MG63 (cell line): ENCODE results near the gene KRTAP4-3. TPM values are rescaled to one million over a fixed set of nuclear protein-coding genes. Genes with fewer than 3 reads are reported as not detected.
"Not testable (repeated sequence)": the region's sequence is repeated elsewhere in the genome, so short reads cannot be mapped to it uniquely, and the experiment has no call there.

Source experiments
- DNase-seq: peaks from one replicate; pipeline ENCODE4 v3.0.0-alpha.2; 2020
- H3K27me3 ChIP-seq: fragments of 250-450 bp; sonication (Bioruptor Pico); 2 replicates; pipeline ENCODE4 v1.5.1; 2020; ENCODE audit warnings: mild to moderate bottlenecking, moderate library complexity
- H3K36me3 ChIP-seq: fragments of 250-450 bp; sonication (Bioruptor Pico); 2 replicates; pipeline ENCODE4 v1.5.1; 2020; ENCODE audit warnings: mild to moderate bottlenecking, moderate library complexity
- H3K4me3 ChIP-seq: fragments of 250-450 bp; sonication (Bioruptor Pico); 2 replicates; pipeline ENCODE4 v1.5.1; 2020; ENCODE audit warnings: mild to moderate bottlenecking, moderate library complexity
- H3K9me3 ChIP-seq: fragments of 250-450 bp; sonication (Bioruptor Pico); 2 replicates; pipeline ENCODE4 v1.5.1; 2020; ENCODE audit warnings: mild to moderate bottlenecking, moderate library complexity
- total RNA-seq: library from RNA; depleted of rRNA; stranded (reverse); fragments of >200 nt; shearing (Covaris generic); gene quantifications from 2 replicates; pipeline ENCODE4 v1.2.3, GENCODE V29; 2014; ENCODE audit warnings: low replicate concordance; rRNA removed

Gene KRTAP4-3
- total RNA-seq, 1 experiment from 2014 or later = not detected

DNA sequence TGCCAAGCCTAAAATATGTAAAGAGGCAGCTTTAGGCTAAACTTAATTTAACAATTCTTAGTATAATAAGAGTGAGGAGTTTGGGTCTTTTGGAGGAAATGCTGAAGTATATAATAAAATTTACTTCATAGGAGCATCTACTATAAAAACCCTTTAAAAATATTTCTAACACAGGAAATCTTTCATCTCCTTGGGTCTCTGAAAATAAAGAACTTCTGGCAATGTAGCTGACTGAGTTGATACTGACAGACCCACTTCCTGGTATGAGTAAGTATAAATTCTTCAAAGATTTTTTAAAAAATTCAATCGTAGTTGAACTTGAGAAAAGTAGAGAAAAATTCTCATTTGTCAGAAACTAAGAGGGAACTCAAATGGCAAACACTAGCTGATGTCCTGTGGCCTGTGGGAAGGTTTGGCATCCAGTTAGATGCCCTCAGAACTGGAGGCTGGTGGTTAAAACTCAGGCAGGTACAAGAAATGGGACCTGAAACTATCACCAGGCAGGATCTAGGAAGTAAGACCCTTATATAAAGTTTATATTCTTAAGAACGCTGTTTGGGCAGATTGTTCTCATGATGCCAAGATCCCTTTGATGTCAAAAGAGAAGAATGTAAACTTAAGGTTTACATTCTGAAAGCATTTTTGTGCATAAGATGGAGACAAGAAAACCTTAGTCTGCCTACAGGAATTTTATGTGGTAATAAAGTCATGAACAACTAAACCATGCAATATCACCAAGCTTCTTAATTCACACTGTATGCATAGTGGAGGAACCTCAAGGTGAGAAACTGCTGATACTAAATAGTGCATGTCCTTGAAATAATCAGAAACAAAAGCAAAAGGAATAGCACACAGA, 33.9 kb downstream of the KRTAP4-3 start:
- Histone ChIP-seq H3K4me3 (no peak overlapping the region), H3K36me3 (no peaks in the 10 kb centered on the region), H3K9me3 (peaks cover 23% of the 10 kb centered on the region), H3K27me3 (no peaks in the 10 kb centered on the region)
- no peak for DNase-seq

DNA sequence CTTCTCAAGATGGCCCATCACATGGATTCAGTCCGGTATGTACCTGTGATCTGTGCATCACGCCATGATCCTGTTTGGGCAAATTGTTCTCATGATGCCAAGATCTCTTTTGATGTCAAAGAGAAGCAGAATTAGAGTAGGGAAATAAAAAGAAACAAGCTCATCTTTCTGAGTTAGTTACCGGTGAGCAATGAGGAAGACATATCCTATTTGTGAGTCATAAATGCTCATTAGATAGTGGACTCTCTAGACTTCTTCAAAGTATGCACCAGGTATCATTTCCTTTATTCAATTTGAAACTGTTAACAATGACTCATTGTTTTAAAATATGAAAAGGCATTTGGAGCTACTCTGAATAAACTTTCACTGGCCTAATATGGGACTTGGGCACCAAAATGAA, 36.0 kb downstream of the KRTAP4-3 start:
- H3K36me3 ChIP-seq = no peaks in the 10 kb centered on the region
- no peak overlapping the region for H3K4me3 ChIP-seq
- peaks cover 12% of the 10 kb centered on the region for H3K9me3 ChIP-seq
- no peak for DNase-seq
- H3K27me3 ChIP-seq = no peaks in the 10 kb centered on the region

DNA sequence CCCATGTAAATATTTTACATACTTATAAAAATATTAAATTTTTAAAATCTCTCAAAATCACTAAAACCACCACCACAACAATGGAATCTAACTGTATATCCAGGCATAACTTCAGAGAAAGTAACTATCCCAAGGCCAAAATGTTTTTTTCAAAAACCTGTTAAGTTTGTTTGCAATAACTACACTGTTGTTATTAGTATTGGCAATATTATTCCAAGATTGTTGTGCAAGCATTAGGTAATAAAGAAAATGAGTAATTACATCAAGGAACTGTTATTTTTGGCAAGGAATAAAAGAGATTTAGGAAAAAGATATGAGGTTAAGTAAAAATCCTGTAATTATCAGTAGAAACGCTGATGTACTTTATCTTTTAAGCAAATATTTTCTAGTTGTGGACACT, 40.6 kb downstream of the KRTAP4-3 start:
- no peaks in the 10 kb centered on the region for H3K36me3 ChIP-seq
- peaks cover 15% of the 10 kb centered on the region for H3K9me3 ChIP-seq

DNA sequence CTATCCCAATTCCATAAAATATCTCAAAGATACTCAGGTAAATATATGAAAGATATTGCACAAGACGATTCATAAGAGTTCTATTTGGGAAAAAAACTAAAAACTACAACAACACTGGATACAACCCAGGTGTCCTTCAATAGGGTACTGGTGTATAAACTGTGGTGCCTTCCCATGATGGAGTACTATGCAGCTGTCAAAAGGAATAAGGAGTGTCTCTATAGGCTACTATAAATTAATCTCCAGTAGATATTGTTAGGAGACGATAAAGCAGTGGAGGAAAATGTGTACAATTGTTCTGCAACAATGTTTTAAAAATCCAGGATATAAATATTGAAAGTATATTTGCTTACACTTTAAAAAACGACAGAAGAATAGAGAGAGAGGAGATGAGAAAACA, 41.6 kb downstream of the KRTAP4-3 start:
- DNase-seq = no peak
- Histone ChIP-seq H3K9me3 (peaks cover 15% of the 10 kb centered on the region), H3K27me3 (no peaks in the 10 kb centered on the region), H3K4me3 (no peak overlapping the region), H3K36me3 (no peaks in the 10 kb centered on the region)

More for the DNA sequence above, 40.6 kb downstream of the KRTAP4-3 start:
- DNase-seq = no peak
- no peak overlapping the region for H3K4me3 ChIP-seq
- no peaks in the 10 kb centered on the region for H3K27me3 ChIP-seq

DNA sequence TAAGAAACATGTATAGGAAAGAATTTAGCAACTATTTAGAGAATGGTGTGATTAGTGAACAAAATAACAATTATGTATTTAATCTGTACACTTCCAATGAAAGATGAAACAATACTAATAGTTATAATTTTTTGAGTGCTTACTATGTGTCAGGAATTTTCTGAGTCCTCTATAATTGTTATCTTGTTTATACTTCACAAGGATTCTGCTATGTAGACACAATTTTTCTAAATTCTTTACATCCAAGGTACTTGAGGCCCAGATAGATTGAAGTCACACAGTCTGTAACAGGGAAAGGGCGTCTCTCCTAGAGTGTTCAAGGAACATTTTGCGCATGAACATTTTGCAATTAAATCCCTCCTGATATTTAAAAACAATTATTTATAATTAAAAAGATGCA, 43.0 kb downstream of the KRTAP4-3 start:
- H3K9me3 ChIP-seq = peaks cover 12% of the 10 kb centered on the region
- no peak for DNase-seq
- no peak overlapping the region for H3K4me3 ChIP-seq
- no peaks in the 10 kb centered on the region for H3K27me3 ChIP-seq
- H3K36me3 ChIP-seq = no peaks in the 10 kb centered on the region

DNA sequence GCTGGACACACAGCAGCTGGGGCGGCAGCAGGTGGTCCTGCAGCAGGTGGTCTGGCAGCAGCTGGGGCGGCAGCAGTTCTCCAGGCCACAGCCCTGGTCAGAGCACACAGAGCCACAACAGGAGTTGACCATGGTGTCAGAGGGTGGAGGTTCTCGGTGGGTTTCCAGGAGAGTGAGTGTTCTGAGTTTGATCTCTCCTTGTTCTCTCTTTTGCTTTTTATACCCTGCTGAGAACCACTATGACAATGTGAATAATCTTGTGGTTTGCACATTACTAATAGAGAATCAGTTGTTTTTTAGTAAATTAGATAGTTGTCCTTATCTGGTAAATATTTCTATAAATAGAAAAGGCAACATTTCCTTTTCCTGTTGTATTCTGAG, 44.0 kb downstream of the KRTAP4-3 start, which contains the start of gene KRTAP4-12:
Gene KRTAP4-12 (minus strand): TSS at position 192 of the 381 bp plus-strand sequence. CDS start 60 bp downstream, at position 132.
- peaks cover 11% of the 10 kb centered on the region for H3K9me3 ChIP-seq
- not testable (repeated sequence) for H3K27me3 ChIP-seq, H3K36me3 ChIP-seq, DNase-seq, H3K4me3 ChIP-seq

DNA sequence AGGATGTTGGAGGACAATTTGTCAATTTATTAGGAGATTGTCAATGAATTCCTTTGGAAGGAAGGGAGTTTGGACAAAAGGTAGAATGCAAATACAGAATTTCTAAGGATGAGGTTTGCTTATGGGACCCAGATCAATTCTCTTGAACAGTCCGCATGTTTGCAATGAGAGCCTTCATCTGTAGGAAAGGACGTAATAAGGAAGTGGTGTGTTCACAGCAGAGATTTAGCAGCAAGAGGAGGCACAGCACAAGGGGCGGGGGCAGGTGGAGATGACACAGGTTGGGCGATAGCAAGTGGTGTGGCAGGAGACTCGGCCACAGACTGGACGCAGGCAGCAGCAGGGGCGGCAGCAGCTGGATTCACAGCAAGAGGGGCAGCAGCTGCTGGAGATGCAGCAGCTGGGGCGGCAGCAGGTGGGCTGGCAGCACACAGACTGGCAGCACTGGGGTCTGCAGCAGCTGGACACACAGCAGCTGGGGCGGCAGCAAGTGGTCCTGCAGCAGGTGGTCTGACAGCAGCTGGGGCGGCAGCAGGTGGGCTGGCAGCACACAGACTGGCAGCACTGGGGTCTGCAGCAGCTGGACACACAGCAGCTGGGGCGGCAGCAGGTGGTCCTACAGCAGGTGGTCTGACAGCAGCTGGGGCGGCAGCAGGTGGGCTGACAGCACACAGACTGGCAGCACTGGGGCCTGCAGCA, 44.6 kb downstream of the KRTAP4-3 start:
- DNase-seq, H3K27me3 ChIP-seq, H3K36me3 ChIP-seq, H3K4me3 ChIP-seq: not testable (repeated sequence)
- H3K9me3 ChIP-seq = peaks cover 11% of the 10 kb centered on the region

DNA sequence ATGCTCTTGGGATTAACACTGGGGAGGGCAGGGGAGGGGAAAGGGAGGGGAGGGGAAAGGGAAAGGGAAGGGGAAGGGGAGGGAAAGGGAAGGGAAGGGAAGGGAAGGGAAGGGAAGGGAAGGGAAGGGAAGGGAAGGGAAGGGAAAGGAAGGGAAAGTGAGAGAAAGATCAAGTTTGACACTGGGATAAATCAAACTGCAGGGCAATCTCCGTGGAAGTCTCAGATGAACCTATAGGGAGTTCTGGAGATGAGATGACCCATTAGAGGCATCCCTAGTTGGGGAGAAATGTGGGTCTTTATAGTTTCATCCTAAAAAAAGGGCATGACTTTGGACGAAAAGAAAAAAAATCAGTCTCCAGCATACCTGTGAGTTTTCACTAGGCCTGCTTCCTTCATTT, 46.3 kb downstream of the KRTAP4-3 start:
- H3K4me3 ChIP-seq = no peak overlapping the region
- no peaks in the 10 kb centered on the region for H3K27me3 ChIP-seq
- H3K36me3 ChIP-seq = no peaks in the 10 kb centered on the region
- H3K9me3 ChIP-seq = peaks cover 8% of the 10 kb centered on the region
- DNase-seq = no peak

DNA sequence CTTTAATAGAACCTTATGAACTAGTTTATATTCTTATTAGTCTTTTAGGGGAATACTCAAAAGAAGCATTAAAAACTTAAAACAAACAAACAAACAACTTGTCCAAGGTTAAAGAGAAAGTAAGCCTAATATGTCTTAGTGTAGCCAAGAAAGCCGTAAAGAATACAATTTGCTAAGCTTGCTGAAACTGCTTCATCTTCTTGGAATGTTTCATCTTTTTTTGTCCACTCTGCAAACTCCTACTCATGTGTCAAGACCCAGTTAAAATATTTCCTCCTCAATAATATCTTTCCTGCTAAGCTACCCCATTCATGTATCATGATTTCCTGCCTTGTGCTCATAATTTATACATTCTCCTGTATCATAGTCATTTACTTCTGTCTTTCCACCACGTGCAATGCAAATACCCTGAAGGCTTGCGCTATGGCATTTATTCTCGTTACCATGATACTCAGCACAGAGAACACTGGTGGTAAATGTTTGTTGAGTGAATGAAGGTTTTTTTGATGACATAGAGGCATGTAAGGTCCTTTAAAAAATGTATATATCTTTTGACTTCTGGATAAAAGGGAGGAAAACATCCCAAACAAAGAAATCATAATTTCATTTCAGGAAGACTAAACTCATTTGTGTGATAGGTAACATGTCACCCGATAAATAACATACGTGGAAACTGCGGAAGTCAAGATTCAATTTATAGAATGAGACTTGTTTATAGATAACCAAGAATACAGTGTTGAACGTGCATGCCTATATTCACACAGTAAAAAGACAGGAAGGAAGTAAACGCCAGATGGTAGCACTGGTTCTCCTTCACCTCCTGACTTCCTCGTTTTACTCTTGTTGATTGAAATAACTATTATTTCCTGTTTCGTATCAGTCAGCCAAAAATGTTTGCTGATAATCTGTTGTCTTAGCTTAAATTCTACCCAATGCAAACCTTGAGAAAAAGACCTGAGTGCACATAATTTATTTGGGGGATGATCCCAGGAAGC, 48.0 kb downstream of the KRTAP4-3 start:
- not testable (repeated sequence) for H3K27me3 ChIP-seq, H3K36me3 ChIP-seq, H3K4me3 ChIP-seq, H3K9me3 ChIP-seq, DNase-seq

DNA sequence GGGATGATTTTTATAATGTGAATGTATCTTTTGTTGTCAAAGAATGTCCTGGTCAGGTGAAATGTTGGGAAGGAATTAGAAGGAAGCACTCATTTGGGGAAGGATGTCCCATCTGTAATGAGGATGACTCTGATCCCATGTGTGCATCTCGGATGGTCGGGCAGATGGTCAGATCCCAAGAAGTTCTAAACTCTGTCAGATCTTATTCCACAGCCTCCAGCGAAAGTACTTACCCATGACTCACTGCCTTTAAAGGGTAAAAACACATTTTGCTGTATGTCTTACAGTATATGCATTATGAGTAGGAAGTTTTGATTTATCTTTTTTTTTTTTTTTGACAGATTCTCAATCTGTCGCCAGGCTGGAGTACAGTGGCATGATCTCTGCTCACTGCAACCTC, 49.3 kb downstream of the KRTAP4-3 start:
- Histone ChIP-seq H3K27me3 (no peaks in the 10 kb centered on the region), H3K36me3 (no peaks in the 10 kb centered on the region), H3K4me3 (no peak overlapping the region), H3K9me3 (peaks cover 8% of the 10 kb centered on the region)
- DNase-seq = no peak

DNA sequence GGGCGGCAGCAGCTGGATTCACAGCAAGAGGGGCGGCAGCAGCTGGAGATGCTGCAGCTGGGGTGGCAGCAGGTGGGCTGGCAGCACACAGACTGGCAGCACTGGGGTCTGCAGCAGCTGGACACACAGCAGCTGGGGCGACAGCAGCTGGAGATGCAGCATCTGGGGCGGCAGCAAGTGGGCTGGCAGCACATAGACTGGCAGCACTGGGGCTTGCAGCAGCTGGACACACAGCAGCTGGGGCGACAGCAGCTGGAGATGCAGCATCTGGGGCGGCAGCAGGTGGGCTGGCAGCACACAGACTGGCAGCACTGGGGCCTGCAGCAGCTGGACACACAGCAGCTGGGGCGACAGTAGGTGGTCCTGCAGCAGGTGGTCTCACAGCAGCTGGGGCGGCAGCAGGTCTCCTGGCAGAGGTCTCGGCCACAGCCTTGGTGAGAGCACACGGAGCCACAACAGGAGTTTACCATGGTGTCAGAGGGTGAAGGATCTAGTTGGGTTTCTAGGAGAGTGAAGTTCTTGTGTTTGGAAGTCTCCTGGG, 50.1 kb downstream of the KRTAP4-3 start, which contains the start of gene KRTAP4-11:
Gene KRTAP4-11 (minus strand): TSS at position 528 of the 541 bp plus-strand sequence. CDS start 58 bp downstream, at position 470.
- H3K27me3 ChIP-seq, H3K9me3 ChIP-seq, H3K4me3 ChIP-seq, DNase-seq, H3K36me3 ChIP-seq: not testable (repeated sequence)

Other genes with a start within 250 kb of the KRTAP4-3 start
- gene KRT23, start 230.6 kb downstream of the KRTAP4-3 start, total RNA-seq = 0.07 TPM in 1 of 2 replicates, not detected in the other
- not detected in 2 replicates for gene KRT39, start 201.3 kb downstream of the KRTAP4-3 start, total RNA-seq
- not detected in 2 replicates for gene KRT40, start 183.9 kb downstream of the KRTAP4-3 start, total RNA-seq
- gene KRTAP3-3, start 174.1 kb downstream of the KRTAP4-3 start, total RNA-seq = not detected in 2 replicates
- not detected in 2 replicates for gene KRTAP3-2, start 168.3 kb downstream of the KRTAP4-3 start, total RNA-seq
- gene KRTAP3-1, start 159.1 kb downstream of the KRTAP4-3 start, total RNA-seq = not detected in 2 replicates
- 1.2 and 3.2 TPM in 2 replicates for gene KRTAP1-5, start 141.0 kb downstream of the KRTAP4-3 start, total RNA-seq
- not detected in 2 replicates for gene KRTAP1-4, start 138.0 kb downstream of the KRTAP4-3 start, total RNA-seq
- gene KRTAP1-3, start 133.3 kb downstream of the KRTAP4-3 start, total RNA-seq = not detected in 2 replicates
- gene KRTAP1-1, start 126.8 kb downstream of the KRTAP4-3 start, total RNA-seq = 0.33 TPM in 1 of 2 replicates, not detected in the other
- not detected in 2 replicates for gene KRTAP2-1, start 120.9 kb downstream of the KRTAP4-3 start, total RNA-seq
- not detected in 2 replicates for gene KRTAP2-2, start 113.0 kb downstream of the KRTAP4-3 start, total RNA-seq
- gene KRTAP2-3, start 108.1 kb downstream of the KRTAP4-3 start, total RNA-seq = 0.33 TPM in 1 of 2 replicates, not detected in the other
- gene KRTAP2-4, start 102.3 kb downstream of the KRTAP4-3 start, total RNA-seq = not detected in 2 replicates
- not detected in 2 replicates for gene KRTAP4-7, start 84.1 kb downstream of the KRTAP4-3 start, total RNA-seq
- gene KRTAP4-8, start 70.1 kb downstream of the KRTAP4-3 start, total RNA-seq = not detected in 2 replicates
- not detected in 2 replicates for gene KRTAP4-16, start 66.0 kb downstream of the KRTAP4-3 start, total RNA-seq
- gene KRTAP4-9, start 62.8 kb downstream of the KRTAP4-3 start, total RNA-seq = not detected in 2 replicates
- not detected in 2 replicates for gene KRTAP4-11, start 49.8 kb downstream of the KRTAP4-3 start, total RNA-seq
- not detected in 2 replicates for gene KRTAP4-12, start 44.0 kb downstream of the KRTAP4-3 start, total RNA-seq
- gene KRTAP4-6, start 27.7 kb downstream of the KRTAP4-3 start, total RNA-seq = not detected in 2 replicates
- not detected in 2 replicates for gene KRTAP4-5, start 18.4 kb downstream of the KRTAP4-3 start, total RNA-seq
- gene KRTAP4-4, start 7.5 kb downstream of the KRTAP4-3 start, total RNA-seq = not detected in 2 replicates
- not detected in 2 replicates for gene KRTAP4-2, start 10.0 kb upstream of the KRTAP4-3 start, total RNA-seq
- gene KRTAP4-1, start 16.7 kb upstream of the KRTAP4-3 start, total RNA-seq = not detected in 2 replicates
- gene KRTAP9-1, start 21.7 kb upstream of the KRTAP4-3 start, total RNA-seq = not detected in 2 replicates
- gene KRTAP9-2, start 58.4 kb upstream of the KRTAP4-3 start, total RNA-seq = not detected in 2 replicates
- gene KRTAP9-3, start 64.2 kb upstream of the KRTAP4-3 start, total RNA-seq = not detected in 2 replicates
- gene KRTAP9-8, start 69.8 kb upstream of the KRTAP4-3 start, total RNA-seq = not detected in 2 replicates
- not detected in 2 replicates for gene KRTAP9-4, start 81.5 kb upstream of the KRTAP4-3 start, total RNA-seq
- not detected in 2 replicates for gene KRTAP9-9, start 87.2 kb upstream of the KRTAP4-3 start, total RNA-seq
- not detected in 2 replicates for gene KRTAP9-6, start 97.2 kb upstream of the KRTAP4-3 start, total RNA-seq
- gene KRTAP9-7, start 107.5 kb upstream of the KRTAP4-3 start, total RNA-seq = not detected in 2 replicates
- gene KRTAP29-1, start 134.6 kb upstream of the KRTAP4-3 start, total RNA-seq = not detected in 2 replicates
- not detected in 2 replicates for gene KRTAP16-1, start 141.1 kb upstream of the KRTAP4-3 start, total RNA-seq
- gene KRTAP17-1, start 147.5 kb upstream of the KRTAP4-3 start, total RNA-seq = not detected in 2 replicates
- not detected in 2 replicates for gene KRT33A, start 182.6 kb upstream of the KRTAP4-3 start, total RNA-seq
- gene KRT33B, start 201.6 kb upstream of the KRTAP4-3 start, total RNA-seq = 0.17 and 2.0 TPM in 2 replicates
- 0.49 TPM in 1 of 2 replicates, not detected in the other for gene KRT34, start 214.1 kb upstream of the KRTAP4-3 start, total RNA-seq
- gene KRT31, start 229.4 kb upstream of the KRTAP4-3 start, total RNA-seq = not detected in 2 replicates